Neural progenitor cell (in vitro differentiated cells): ENCODE results near the gene GRPR.

Experiments
- CTCF ChIP-seq: fragments of 200-600 bp; sonication (generic); IDR thresholded peaks from 2 replicates; pipeline ENCODE4 v1.5.1; 2017; ENCODE audit warnings: antibody characterized with exemption, mild to moderate bottlenecking
- EZH2 ChIP-seq: fragments of 200-600 bp; sonication (generic); IDR thresholded peaks from 2 replicates; pipeline ENCODE4 v1.6.1; 2017; ENCODE audit warnings: antibody characterized with exemption, mild to moderate bottlenecking, moderate library complexity
- EZH2phosphoT487 ChIP-seq: fragments of 200-600 bp; sonication (generic); IDR thresholded peaks from 2 replicates; pipeline ENCODE4 v1.6.1; 2017; ENCODE audit warnings: antibody characterized with exemption

- no peak for TF ChIP-seq CTCF
- TF ChIP-seq EZH2 = no peak
- no peak for TF ChIP-seq EZH2phosphoT487
Observed at GRCh38 chrX:16188687-16189086, 65.3 kb downstream of the GRPR start.
